Measurements from ENCODE around the gene HK3. TPM values are rescaled to one million over a fixed set of nuclear protein-coding genes. Genes with fewer than 3 reads are reported as not detected.

Gene HK3, protein sequence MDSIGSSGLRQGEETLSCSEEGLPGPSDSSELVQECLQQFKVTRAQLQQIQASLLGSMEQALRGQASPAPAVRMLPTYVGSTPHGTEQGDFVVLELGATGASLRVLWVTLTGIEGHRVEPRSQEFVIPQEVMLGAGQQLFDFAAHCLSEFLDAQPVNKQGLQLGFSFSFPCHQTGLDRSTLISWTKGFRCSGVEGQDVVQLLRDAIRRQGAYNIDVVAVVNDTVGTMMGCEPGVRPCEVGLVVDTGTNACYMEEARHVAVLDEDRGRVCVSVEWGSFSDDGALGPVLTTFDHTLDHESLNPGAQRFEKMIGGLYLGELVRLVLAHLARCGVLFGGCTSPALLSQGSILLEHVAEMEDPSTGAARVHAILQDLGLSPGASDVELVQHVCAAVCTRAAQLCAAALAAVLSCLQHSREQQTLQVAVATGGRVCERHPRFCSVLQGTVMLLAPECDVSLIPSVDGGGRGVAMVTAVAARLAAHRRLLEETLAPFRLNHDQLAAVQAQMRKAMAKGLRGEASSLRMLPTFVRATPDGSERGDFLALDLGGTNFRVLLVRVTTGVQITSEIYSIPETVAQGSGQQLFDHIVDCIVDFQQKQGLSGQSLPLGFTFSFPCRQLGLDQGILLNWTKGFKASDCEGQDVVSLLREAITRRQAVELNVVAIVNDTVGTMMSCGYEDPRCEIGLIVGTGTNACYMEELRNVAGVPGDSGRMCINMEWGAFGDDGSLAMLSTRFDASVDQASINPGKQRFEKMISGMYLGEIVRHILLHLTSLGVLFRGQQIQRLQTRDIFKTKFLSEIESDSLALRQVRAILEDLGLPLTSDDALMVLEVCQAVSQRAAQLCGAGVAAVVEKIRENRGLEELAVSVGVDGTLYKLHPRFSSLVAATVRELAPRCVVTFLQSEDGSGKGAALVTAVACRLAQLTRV
- under 0.01 TPM in 1 of 2 replicates, not detected in the other for total RNA-seq

DNA sequence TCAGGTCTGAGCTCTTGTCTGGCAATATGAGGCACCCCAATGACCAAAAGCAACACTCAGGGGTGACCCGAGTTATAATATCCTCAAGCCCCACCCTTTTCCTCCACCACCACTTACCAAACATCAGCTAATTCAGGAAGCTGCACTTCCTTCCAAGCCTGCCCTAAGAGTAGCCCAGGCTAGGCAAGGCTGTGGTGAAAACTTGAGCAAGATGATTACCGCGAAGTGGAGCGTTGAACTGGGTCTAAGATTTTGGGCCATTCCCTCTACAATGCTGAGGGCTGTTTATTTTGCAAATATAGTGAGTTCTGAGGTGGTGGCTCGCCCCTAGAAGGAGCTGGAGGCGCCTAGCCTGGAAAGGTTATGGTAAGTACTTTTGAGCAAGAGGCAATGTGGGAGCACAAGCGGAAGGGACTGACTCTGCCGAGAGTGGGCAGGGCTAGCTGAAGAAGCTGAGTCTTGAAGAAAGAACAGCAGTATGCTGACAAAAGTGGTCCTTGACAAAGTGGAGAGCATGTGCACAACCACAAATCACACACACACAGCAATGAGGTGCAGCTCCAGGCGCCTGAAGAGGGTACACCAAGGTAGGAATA is at the start of gene HK3:
HK3 (minus strand) TSS at position 51 of the 596 bp plus-strand sequence. CDS start 3,187 bp downstream, outside the sequence.

Other genes starting within 250 kb of the HK3 start
- gene UNC5A, start 88.8 kb downstream of the HK3 start, total RNA-seq: 0.22 and 0.26 TPM in 2 replicates
- gene UIMC1, start 107.4 kb upstream of the HK3 start, total RNA-seq: 38.3 and 39.3 TPM in 2 replicates
- gene ZNF346, start 123.3 kb upstream of the HK3 start, total RNA-seq: 15.6 and 16.0 TPM in 2 replicates
- gene FGFR4, start 187.6 kb upstream of the HK3 start, total RNA-seq: 1.3 and 3.3 TPM in 2 replicates
- 23.4 and 33.4 TPM in 2 replicates for gene NSD1, start 234.4 kb upstream of the HK3 start, total RNA-seq